ENCODE results near the gene MTAP.
A peak's percentile ranks its signal among the peaks of the same experiment; 100 is the strongest.

MTAP gene

GRCh38 chr9:21835121-21835520 is 32.7 kb downstream of the MTAP start:
- Histone ChIP-seq H3K36me3 (ENCODE audit: insufficient read depth, low read length) (peaks cover 80% of the 10 kb centered on the region), H3K4me2 (ENCODE audit: low read depth, low read length, poor library complexity, severe bottlenecking) (no peak overlapping the region), H3K9me3 (ENCODE audit: insufficient read depth, low read depth, low read length) (no peaks in the 10 kb centered on the region), H3K79me2 (ENCODE audit: insufficient read depth, low read length) (peaks cover 13% of the 10 kb centered on the region; the same call in 1 of the 2 replicates), H4K20me1 (ENCODE audit: insufficient read depth, low read length, poor library complexity, severe bottlenecking) (peaks cover 8% of the 10 kb centered on the region), H3K9me2 (replicated peaks; ENCODE audit: low read depth, low read length) (no peaks in the 10 kb centered on the region), H2AFZ (ENCODE audit: low read length) (no peak overlapping the region), H3K4me3 (ENCODE audit: low read length, poor library complexity, severe bottlenecking) (no peak overlapping the region), H3K4me1 (ENCODE audit: insufficient read depth, low read length, poor library complexity, severe bottlenecking) (peaks cover 7% of the 10 kb centered on the region), H3K9ac (ENCODE audit: low read depth, low read length, poor library complexity, severe bottlenecking) (no peak overlapping the region), H3F3A (ENCODE audit: low read depth) (no peaks in the 10 kb centered on the region), H3K27me3 (ENCODE audit: insufficient read depth, low read length, poor library complexity, severe bottlenecking) (no peaks in the 10 kb centered on the region)
- no peak for TF ChIP-seq EZH2phosphoT487 (IDR thresholded peaks at IDR 0.05; ENCODE audit: borderline replicate concordance)

GRCh38 chr9:21836437-21837161 is 34.2 kb downstream of the MTAP start:
- Histone ChIP-seq H4K20me1 (ENCODE audit: insufficient read depth, low read length, poor library complexity, severe bottlenecking) (peaks cover 8% of the 10 kb centered on the region), H3K4me3 (ENCODE audit: low read length, poor library complexity, severe bottlenecking) (no peak overlapping the region), H3F3A (ENCODE audit: low read depth) (no peaks in the 10 kb centered on the region), H3K4me1 (ENCODE audit: insufficient read depth, low read length, poor library complexity, severe bottlenecking) (peaks cover 7% of the 10 kb centered on the region), H3K9me3 (ENCODE audit: insufficient read depth, low read depth, low read length) (no peaks in the 10 kb centered on the region), H2AFZ (ENCODE audit: low read length) (no peak overlapping the region), H3K27me3 (ENCODE audit: insufficient read depth, low read length, poor library complexity, severe bottlenecking) (no peaks in the 10 kb centered on the region), H3K9me2 (replicated peaks; ENCODE audit: low read depth, low read length) (no peaks in the 10 kb centered on the region), H3K9ac (ENCODE audit: low read depth, low read length, poor library complexity, severe bottlenecking) (no peak overlapping the region), H3K79me2 (ENCODE audit: insufficient read depth, low read length) (peaks cover 13% of the 10 kb centered on the region; the same call in 1 of the 2 replicates), H3K4me2 (ENCODE audit: low read depth, low read length, poor library complexity, severe bottlenecking) (no peak overlapping the region), H3K36me3 (ENCODE audit: insufficient read depth, low read length) (peaks cover 83% of the 10 kb centered on the region)
- TF ChIP-seq EZH2phosphoT487 (IDR thresholded peaks at IDR 0.05; ENCODE audit: borderline replicate concordance), result no peak
- no peak for TF ChIP-seq CTCF (conservative IDR thresholded peaks at IDR 0.05; ENCODE audit: low read length)

GRCh38 chr9:21837501-21837900 is 35.1 kb downstream of the MTAP start:
- Histone ChIP-seq H3K36me3 (ENCODE audit: insufficient read depth, low read length) (peaks cover 80% of the 10 kb centered on the region), H2AFZ (ENCODE audit: low read length) (no peak overlapping the region), H3K9me3 (ENCODE audit: insufficient read depth, low read depth, low read length) (no peaks in the 10 kb centered on the region), H3K27me3 (ENCODE audit: insufficient read depth, low read length, poor library complexity, severe bottlenecking) (no peaks in the 10 kb centered on the region), H3K4me1 (ENCODE audit: insufficient read depth, low read length, poor library complexity, severe bottlenecking) (peaks cover 7% of the 10 kb centered on the region), H3K79me2 (ENCODE audit: insufficient read depth, low read length) (peaks cover 13% of the 10 kb centered on the region; the same call in 1 of the 2 replicates), H3F3A (ENCODE audit: low read depth) (no peaks in the 10 kb centered on the region), H3K9me2 (replicated peaks; ENCODE audit: low read depth, low read length) (no peaks in the 10 kb centered on the region), H3K4me3 (ENCODE audit: low read length, poor library complexity, severe bottlenecking) (no peak overlapping the region), H3K4me2 (ENCODE audit: low read depth, low read length, poor library complexity, severe bottlenecking) (peak overlapping the region; percentile 44), H4K20me1 (ENCODE audit: insufficient read depth, low read length, poor library complexity, severe bottlenecking) (peaks cover 8% of the 10 kb centered on the region), H3K9ac (ENCODE audit: low read depth, low read length, poor library complexity, severe bottlenecking) (no peak overlapping the region)
- TF ChIP-seq CTCF (conservative IDR thresholded peaks at IDR 0.05; ENCODE audit: low read length) (no peak), EZH2phosphoT487 (IDR thresholded peaks at IDR 0.05; ENCODE audit: borderline replicate concordance) (no peak)

GRCh38 chr9:21840647-21841046 is 38.2 kb downstream of the MTAP start:
- peaks cover 49% of the 10 kb centered on the region for H3K36me3 ChIP-seq (ENCODE audit: insufficient read depth, low read length)
- H3K4me3 ChIP-seq (ENCODE audit: low read length, poor library complexity, severe bottlenecking), result no peak overlapping the region
- no peaks in the 10 kb centered on the region for H3K9me3 ChIP-seq (ENCODE audit: insufficient read depth, low read depth, low read length)
- H3K79me2 ChIP-seq (ENCODE audit: insufficient read depth, low read length), result peaks cover 3% of the 10 kb centered on the region; the same call in 1 of the 2 replicates
- TF ChIP-seq CTCF (conservative IDR thresholded peaks at IDR 0.05; ENCODE audit: low read length), result no peak
- no peak for TF ChIP-seq EZH2phosphoT487 (IDR thresholded peaks at IDR 0.05; ENCODE audit: borderline replicate concordance)
- no peaks in the 10 kb centered on the region for H3K9me2 ChIP-seq (replicated peaks; ENCODE audit: low read depth, low read length)
- H3F3A ChIP-seq (ENCODE audit: low read depth), result no peaks in the 10 kb centered on the region
- H2AFZ ChIP-seq (ENCODE audit: low read length), result no peak overlapping the region
- H3K4me1 ChIP-seq (ENCODE audit: insufficient read depth, low read length, poor library complexity, severe bottlenecking), result peaks cover 7% of the 10 kb centered on the region
- no peak overlapping the region for H3K9ac ChIP-seq (ENCODE audit: low read depth, low read length, poor library complexity, severe bottlenecking)
- H4K20me1 ChIP-seq (ENCODE audit: insufficient read depth, low read length, poor library complexity, severe bottlenecking), result peaks cover 4% of the 10 kb centered on the region
- H3K27me3 ChIP-seq (ENCODE audit: insufficient read depth, low read length, poor library complexity, severe bottlenecking), result no peaks in the 10 kb centered on the region
- no peak overlapping the region for H3K4me2 ChIP-seq (ENCODE audit: low read depth, low read length, poor library complexity, severe bottlenecking)
